Midbrain (tissue), 1 donor: ENCODE data around the gene C21orf58.

Experiments used
- DNase-seq: peaks from one replicate; lab custom pipeline; 2025; lab: John Stamatoyannopoulos, UW

C21orf58 gene

GRCh38 chr21:46352913-46353312 is 29.2 kb upstream of the C21orf58 start:
- DNase-seq = no peak

- DNase-seq = no peak
Observed at GRCh38 chr21:46352164-46352515, 28.5 kb upstream of the C21orf58 start.

- DNase-seq = no peak
Observed at GRCh38 chr21:46351476-46352163, 27.9 kb upstream of the C21orf58 start.

- DNase-seq = no peak
Observed at GRCh38 chr21:46350981-46351380, 27.3 kb upstream of the C21orf58 start.

- no peak for DNase-seq
Observed at GRCh38 chr21:46350571-46350970, 26.9 kb upstream of the C21orf58 start.

- no peak for DNase-seq
Observed at GRCh38 chr21:46349134-46349760, 25.6 kb upstream of the C21orf58 start.

- DNase-seq = no peak
Observed at GRCh38 chr21:46347791-46348381, 24.2 kb upstream of the C21orf58 start.

GRCh38 chr21:46347203-46347550 is 23.5 kb upstream of the C21orf58 start:
- DNase-seq = no peak

- DNase-seq = no peak
Observed at GRCh38 chr21:46346296-46347202, 22.9 kb upstream of the C21orf58 start.

GRCh38 chr21:46345861-46346260 is 22.2 kb upstream of the C21orf58 start:
- no peak for DNase-seq

GRCh38 chr21:46344219-46344915 is 20.7 kb upstream of the C21orf58 start:
- DNase-seq = no peak

GRCh38 chr21:46340998-46341397 is 17.3 kb upstream of the C21orf58 start:
- DNase-seq = no peak

- no peak for DNase-seq
Observed at GRCh38 chr21:46336603-46337002, 12.9 kb upstream of the C21orf58 start.

GRCh38 chr21:46334351-46335140 is 10.9 kb upstream of the C21orf58 start:
- no peak for DNase-seq

GRCh38 chr21:46329796-46330195 is 6.1 kb upstream of the C21orf58 start:
- no peak for DNase-seq

- DNase-seq = no peak
Observed at GRCh38 chr21:46328151-46328550, 4.5 kb upstream of the C21orf58 start.

GRCh38 chr21:46327711-46328110 is 4.0 kb upstream of the C21orf58 start:
- no peak for DNase-seq

GRCh38 chr21:46326110-46326703 is 2.5 kb upstream of the C21orf58 start:
- no peak for DNase-seq

- no peak for DNase-seq
Observed at GRCh38 chr21:46325073-46325912, 1.6 kb upstream of the C21orf58 start.
